Measurements from ENCODE around the gene OPTC.
A peak's percentile ranks its signal among the peaks of the same experiment; 100 is the strongest.

The OPTC gene

DNA sequence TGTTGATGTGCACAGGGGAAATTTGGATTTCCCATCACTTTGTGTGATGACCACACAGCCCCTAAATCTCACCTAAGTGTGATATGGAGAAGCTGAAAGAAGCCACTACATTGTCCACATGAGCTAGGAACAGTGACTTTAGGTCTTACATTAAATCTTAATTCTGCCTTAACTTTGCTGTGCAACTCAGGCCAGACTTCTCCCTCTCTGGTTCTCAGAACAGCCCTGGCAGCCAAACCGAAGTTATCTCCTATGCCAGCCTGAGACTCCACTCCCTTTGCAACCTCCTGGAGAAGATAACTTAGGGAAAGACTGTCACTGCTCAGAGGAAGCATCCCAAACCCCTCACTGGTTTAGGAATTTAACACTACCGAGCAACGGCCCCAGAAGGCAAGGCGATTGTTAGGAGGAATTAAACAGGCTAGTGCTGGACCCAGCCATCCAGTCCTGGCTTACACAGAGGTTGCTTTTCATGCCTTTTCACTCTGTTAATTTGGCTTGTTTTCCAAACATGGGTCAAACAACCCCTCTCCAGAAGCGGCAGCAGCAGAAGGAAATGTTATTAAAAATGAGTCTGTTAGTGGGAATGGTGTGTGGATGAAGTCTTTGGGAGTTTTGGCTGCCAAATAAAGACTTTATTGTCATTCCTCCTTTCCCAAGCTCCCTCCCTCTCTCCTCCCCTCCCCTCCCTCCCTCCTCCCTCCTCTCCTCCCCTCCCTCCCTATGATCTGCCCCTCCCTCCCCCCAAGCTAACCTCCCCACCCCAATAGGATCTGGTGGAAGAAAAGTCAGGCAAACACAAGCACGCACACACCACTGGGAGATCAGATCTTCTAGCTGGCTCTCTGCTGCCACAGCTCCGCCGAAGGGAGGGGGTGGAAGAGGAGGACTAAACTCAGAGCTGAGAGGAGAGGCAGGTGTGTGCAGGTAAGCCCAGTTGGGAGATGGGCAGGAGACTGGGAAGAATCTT lies 18.7 kb upstream of the OPTC start, which contains the start of gene PRELP:
Gene PRELP, plus strand, starts transcription at position 795 of the 970 bp plus-strand sequence. CDS start 7,379 bp downstream, outside the sequence.
- Histone ChIP-seq H3K9me3 (no peaks in the 10 kb centered on the region), H3K36me3 (no peaks in the 10 kb centered on the region), H3K4me1 (peaks cover 5% of the 10 kb centered on the region), H3K27me3 (no peaks in the 10 kb centered on the region), H3K4me3 (ENCODE audit: low read depth, low read length) (no peak within 1 kb of the TSS)
- DNase-seq, result peak; percentile 36
- TF ChIP-seq, protein P1, sequence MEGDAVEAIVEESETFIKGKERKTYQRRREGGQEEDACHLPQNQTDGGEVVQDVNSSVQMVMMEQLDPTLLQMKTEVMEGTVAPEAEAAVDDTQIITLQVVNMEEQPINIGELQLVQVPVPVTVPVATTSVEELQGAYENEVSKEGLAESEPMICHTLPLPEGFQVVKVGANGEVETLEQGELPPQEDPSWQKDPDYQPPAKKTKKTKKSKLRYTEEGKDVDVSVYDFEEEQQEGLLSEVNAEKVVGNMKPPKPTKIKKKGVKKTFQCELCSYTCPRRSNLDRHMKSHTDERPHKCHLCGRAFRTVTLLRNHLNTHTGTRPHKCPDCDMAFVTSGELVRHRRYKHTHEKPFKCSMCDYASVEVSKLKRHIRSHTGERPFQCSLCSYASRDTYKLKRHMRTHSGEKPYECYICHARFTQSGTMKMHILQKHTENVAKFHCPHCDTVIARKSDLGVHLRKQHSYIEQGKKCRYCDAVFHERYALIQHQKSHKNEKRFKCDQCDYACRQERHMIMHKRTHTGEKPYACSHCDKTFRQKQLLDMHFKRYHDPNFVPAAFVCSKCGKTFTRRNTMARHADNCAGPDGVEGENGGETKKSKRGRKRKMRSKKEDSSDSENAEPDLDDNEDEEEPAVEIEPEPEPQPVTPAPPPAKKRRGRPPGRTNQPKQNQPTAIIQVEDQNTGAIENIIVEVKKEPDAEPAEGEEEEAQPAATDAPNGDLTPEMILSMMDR (IDR thresholded peaks at IDR 0.05; ENCODE audit: low read depth, low read length), result no peak

DNA sequence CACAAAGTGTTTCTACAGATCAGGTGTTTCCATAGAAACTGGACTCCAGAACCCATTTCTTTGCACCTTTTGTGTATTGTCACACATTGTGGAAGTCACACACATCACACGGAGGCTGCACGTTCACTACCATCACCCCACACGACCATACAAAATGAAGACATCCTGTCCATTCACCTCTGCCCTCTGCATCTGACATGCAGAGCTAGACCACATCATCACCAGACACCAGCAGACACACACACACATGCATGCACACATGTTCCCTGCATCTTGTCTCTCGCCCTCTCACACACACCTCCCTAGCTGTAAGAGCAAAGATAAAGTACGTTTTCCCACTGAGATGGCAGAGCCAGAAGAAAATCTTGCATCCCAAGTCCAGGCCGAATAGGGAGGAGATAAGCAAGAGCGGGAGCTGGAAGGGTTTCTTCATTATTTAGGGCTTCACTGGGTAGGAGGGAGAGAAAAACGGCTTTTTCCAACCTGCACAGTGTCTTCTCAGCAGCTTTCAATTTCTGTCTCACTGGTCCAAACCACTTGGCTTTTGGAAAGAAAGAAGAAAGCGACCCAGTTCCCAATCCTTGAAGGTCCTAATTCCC lies 17.6 kb upstream of the OPTC start:
- Histone ChIP-seq H3K27me3 (no peaks in the 10 kb centered on the region), H3K4me3 (ENCODE audit: low read depth, low read length) (no peak overlapping the region), H3K36me3 (no peaks in the 10 kb centered on the region), H3K9me3 (no peaks in the 10 kb centered on the region), H3K4me1 (peaks cover 12% of the 10 kb centered on the region)
- no peak for DNase-seq
- TF ChIP-seq, protein P1 (IDR thresholded peaks at IDR 0.05; ENCODE audit: low read depth, low read length), result no peak

DNA sequence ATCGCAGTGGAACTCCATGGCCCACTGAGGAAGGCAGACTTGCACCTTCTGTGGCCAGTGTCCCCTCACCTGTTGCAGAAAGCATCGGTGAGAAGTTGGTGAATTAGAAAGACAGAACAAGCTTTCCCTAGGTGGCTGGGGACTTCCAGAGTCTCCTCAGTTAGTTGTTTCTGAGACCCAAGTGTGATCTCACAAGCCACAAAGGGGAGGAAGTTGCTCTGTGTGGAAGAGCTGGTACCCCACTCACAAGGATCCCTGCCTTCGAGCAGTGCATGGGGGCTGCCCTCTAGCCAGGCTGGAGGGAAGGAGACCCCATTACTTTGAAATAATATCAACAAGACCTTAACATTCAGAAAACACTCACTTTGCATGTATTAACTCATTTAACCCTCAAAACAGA lies 16.2 kb upstream of the OPTC start:
- no peak overlapping the region for H3K4me3 ChIP-seq (ENCODE audit: low read depth, low read length)
- DNase-seq, result no peak

DNA sequence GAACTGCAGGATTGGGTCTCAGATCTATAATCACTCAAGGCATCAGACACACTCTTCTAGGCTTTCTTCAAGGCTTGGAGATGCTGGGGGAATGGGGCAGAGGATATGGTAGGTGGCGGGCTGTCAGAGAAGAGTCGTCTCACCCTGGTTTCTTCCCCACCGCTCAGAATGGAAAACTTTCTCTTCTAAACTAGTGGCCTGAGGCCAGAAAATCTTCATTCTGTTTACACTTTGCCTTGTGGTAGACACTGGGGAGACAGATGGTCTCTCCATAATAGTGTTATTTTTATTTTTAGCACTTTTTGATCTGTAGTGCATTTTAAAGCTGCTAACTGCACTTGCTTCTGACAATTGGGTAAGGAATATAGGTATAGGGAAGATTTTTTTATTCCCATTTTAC lies 15.7 kb upstream of the OPTC start:
- Histone ChIP-seq H3K4me3 (ENCODE audit: low read depth, low read length) (no peak overlapping the region), H3K36me3 (no peaks in the 10 kb centered on the region), H3K9me3 (no peaks in the 10 kb centered on the region), H3K27me3 (no peaks in the 10 kb centered on the region), H3K4me1 (peaks cover 12% of the 10 kb centered on the region)
- DNase-seq, result no peak
- TF ChIP-seq, protein P1 (IDR thresholded peaks at IDR 0.05; ENCODE audit: low read depth, low read length), result no peak

More for the DNA sequence above, 16.2 kb upstream of the OPTC start:
- no peaks in the 10 kb centered on the region for H3K9me3 ChIP-seq
- H3K4me1 ChIP-seq, result peaks cover 12% of the 10 kb centered on the region
- no peaks in the 10 kb centered on the region for H3K36me3 ChIP-seq
- TF ChIP-seq, protein P1 (IDR thresholded peaks at IDR 0.05; ENCODE audit: low read depth, low read length), result no peak
- H3K27me3 ChIP-seq, result no peaks in the 10 kb centered on the region

DNA sequence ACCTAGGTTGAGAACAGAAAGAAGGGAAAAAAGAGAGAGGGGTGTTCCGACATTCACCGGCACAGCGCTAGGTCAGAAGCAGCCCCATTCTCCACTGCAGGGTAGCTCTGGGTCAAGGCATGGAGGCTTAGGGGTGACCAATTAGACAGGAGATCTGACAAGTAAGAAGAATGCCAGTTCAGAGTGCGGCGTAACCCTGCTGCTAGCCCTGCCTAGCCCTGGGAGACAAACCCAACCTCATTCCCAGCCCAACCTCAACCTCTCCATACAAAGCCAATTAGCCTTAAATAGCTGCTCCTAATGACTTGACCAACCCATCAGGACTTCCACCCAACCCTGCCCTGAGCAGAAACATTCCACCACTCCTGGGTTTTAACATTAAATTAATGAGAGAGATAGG lies 15.0 kb upstream of the OPTC start:
- H3K27me3 ChIP-seq, result no peaks in the 10 kb centered on the region
- peaks cover 12% of the 10 kb centered on the region for H3K4me1 ChIP-seq
- H3K9me3 ChIP-seq, result no peaks in the 10 kb centered on the region
- TF ChIP-seq, protein P1 (IDR thresholded peaks at IDR 0.05; ENCODE audit: low read depth, low read length), result no peak
- no peak overlapping the region for H3K4me3 ChIP-seq (ENCODE audit: low read depth, low read length)
- DNase-seq, result no peak
- no peaks in the 10 kb centered on the region for H3K36me3 ChIP-seq
